K562 (cell line): ENCODE results near the gene RNF212B. TPM values are rescaled to one million over a fixed set of nuclear protein-coding genes. Genes with fewer than 3 reads are reported as not detected.
A peak's percentile ranks its signal among the peaks of the same experiment; 100 is the strongest.

Experiments used
- ATF1 ChIP-seq, 2 experiments: fragments of 450-650 bp in 1 of 2; IDR thresholded peaks; 2 replicates each; pipeline ENCODE4 v1.6.1; 2016; ENCODE audit warnings: missing compliant biosample characterization in 1 of 2, missing genetic modification characterization in 1 of 2
- ATF3 ChIP-seq, 2 experiments: fragments of 450-650 bp in 1 of 2; sonication (generic) in 1 of 2; formaldehyde crosslinking in 1 of 2; IDR thresholded peaks in 1 of 2; conservative IDR thresholded peaks in 1 of 2; 2 replicates each; pipeline versions ENCODE4 v1.6.1 to v1.8.1; 2016 to 2023; ENCODE audit warnings: mild to moderate bottlenecking in 2 of 2, moderate library complexity in 2 of 2, inconsistent platforms in 1 of 2, missing genetic modification reagents in 1 of 2
- JUND ChIP-seq, 2 experiments: IDR thresholded peaks; 2 replicates in 1 of 2; 3 replicates in 1 of 2; pipeline ENCODE4 v1.6.1; 2011; ENCODE audit warnings: borderline replicate concordance in 2 of 2, low read depth in 2 of 2, low read length in 2 of 2, improper control_type of control experiment in 1 of 2, missing biosample characterization in 1 of 2, missing genetic modification characterization in 1 of 2, missing genetic modification reagents in 1 of 2
- KLF16 ChIP-seq: IDR thresholded peaks from 2 replicates; pipeline ENCODE4 v1.6.1; 2016; ENCODE audit warnings: antibody characterized with exemption
- L3MBTL2 ChIP-seq: fragments of 450-650 bp; IDR thresholded peaks from 2 replicates; pipeline ENCODE4 v1.6.1; 2016; ENCODE audit warnings: mild to moderate bottlenecking, moderate library complexity
- MITF ChIP-seq: IDR thresholded peaks from 2 replicates; pipeline ENCODE4 v1.6.1; 2014; ENCODE audit warnings: antibody characterized with exemption
- MYBL2 ChIP-seq, 2 experiments: fragments of 450-650 bp in 1 of 2; sonication (generic) in 1 of 2; formaldehyde crosslinking in 1 of 2; IDR thresholded peaks; 2 replicates each; pipeline versions ENCODE4 v1.6.1 to v1.8.1; 2017 to 2022; ENCODE audit warnings: borderline replicate concordance in 1 of 2, inconsistent platforms in 1 of 2, low read depth in 1 of 2, mild to moderate bottlenecking in 1 of 2, missing genetic modification reagents in 1 of 2, moderate library complexity in 1 of 2
- PRMT5 ChIP-seq: sonication (generic); formaldehyde crosslinking; IDR thresholded peaks from 2 replicates; pipeline ENCODE4 v1.5.0; 2020; ENCODE audit warnings: missing genetic modification reagents
- SRSF1 ChIP-seq: fragments of 200-400 bp; formaldehyde crosslinking; IDR thresholded peaks from 2 replicates; pipeline ENCODE4 v1.6.1; 2017; ENCODE audit warnings: mild to moderate bottlenecking, low read depth, low read length, moderate library complexity
- TAF9B ChIP-seq: fragments of 450-650 bp; IDR thresholded peaks from 2 replicates; pipeline ENCODE4 v1.6.1; 2018; ENCODE audit warnings: mild to moderate bottlenecking; ENCODE audit not compliant: partially characterized antibody
- TCFL5 ChIP-seq: fragments of 250-450 bp; sonication (Bioruptor Pico); conservative IDR thresholded peaks from 2 replicates; pipeline ENCODE4 v1.6.1; 2021; ENCODE audit warnings: mild to moderate bottlenecking, moderate library complexity, matching md5 sums
- ZNF507 ChIP-seq: conservative IDR thresholded peaks from 2 replicates; pipeline ENCODE4 v1.6.1; 2017; ENCODE audit warnings: missing genetic modification characterization, missing compliant biosample characterization
- ZNF561 ChIP-seq: fragments of 450-650 bp; formaldehyde crosslinking; conservative IDR thresholded peaks from 2 replicates; pipeline ENCODE4 v1.4.0; 2020; ENCODE audit warnings: mild to moderate bottlenecking, moderate library complexity
- polyA plus RNA-seq, 8 experiments: library from polyadenylated mRNA; depleted of rRNA in 4 of 8; stranded (reverse) in 5 of 8; unstranded in 3 of 8; fragments of >200 nt; fragmentation: Nextera tagmentation in 2 of 8; fragmentation: Illumina TruSeq in 1 of 8; extraction: Ambion mirVana in 2 of 8; extraction: Trizol in 1 of 8; gene quantifications; 2 replicates each; pipeline versions ENCODE4 v1.2.1 to v1.2.3, GENCODE V29; 2011 to 2014; ENCODE audit warnings: inconsistent platforms in 1 of 8, missing spikeins in 1 of 8
- total RNA-seq, 7 experiments: library from RNA; depleted of rRNA in 6 of 7; stranded (reverse); fragments of >200 nt in 6 of 7; fragmentation: Illumina TruSeq in 2 of 7; extraction: Trizol in 2 of 7; gene quantifications; 2 replicates each; pipeline versions ENCODE4 v1.2.1 to v1.2.3, GENCODE V29; 2011 to 2021; ENCODE audit warnings: low replicate concordance in 1 of 7
- TF ChIP-seq, protein P1 (sequence below), 2 experiments: fragments of 250-450 bp in 1 of 2; fragments of 450-650 bp in 1 of 2; sonication (Bioruptor Pico) in 1 of 2; IDR thresholded peaks; 2 replicates each; pipeline versions ENCODE4 v1.6.1 to v1.8.0; 2016 to 2021; ENCODE audit warnings: mild to moderate bottlenecking in 2 of 2, moderate library complexity in 2 of 2, missing compliant biosample characterization in 1 of 2, missing genetic modification characterization in 1 of 2
- TF ChIP-seq, protein P2 (sequence below): fragments of 250-450 bp; sonication (Bioruptor Pico); IDR thresholded peaks from 2 replicates; pipeline ENCODE4 v1.8.0; 2022; ENCODE audit warnings: inconsistent platforms, mild to moderate bottlenecking, moderate library complexity, borderline replicate concordance
- TF ChIP-seq, protein P3 (sequence below): fragments of 450-650 bp; IDR thresholded peaks from 2 replicates; pipeline ENCODE4 v1.6.1; 2018; ENCODE audit not compliant: partially characterized antibody

RNF212B gene
- total and polyA plus RNA-seq, 9 of the 15 experiments (the other 6 are each of a cell fraction or from before 2014, with no cell fraction given): 0.15 to 0.43 (median 0.27) TPM; not detected in 3

DNA sequence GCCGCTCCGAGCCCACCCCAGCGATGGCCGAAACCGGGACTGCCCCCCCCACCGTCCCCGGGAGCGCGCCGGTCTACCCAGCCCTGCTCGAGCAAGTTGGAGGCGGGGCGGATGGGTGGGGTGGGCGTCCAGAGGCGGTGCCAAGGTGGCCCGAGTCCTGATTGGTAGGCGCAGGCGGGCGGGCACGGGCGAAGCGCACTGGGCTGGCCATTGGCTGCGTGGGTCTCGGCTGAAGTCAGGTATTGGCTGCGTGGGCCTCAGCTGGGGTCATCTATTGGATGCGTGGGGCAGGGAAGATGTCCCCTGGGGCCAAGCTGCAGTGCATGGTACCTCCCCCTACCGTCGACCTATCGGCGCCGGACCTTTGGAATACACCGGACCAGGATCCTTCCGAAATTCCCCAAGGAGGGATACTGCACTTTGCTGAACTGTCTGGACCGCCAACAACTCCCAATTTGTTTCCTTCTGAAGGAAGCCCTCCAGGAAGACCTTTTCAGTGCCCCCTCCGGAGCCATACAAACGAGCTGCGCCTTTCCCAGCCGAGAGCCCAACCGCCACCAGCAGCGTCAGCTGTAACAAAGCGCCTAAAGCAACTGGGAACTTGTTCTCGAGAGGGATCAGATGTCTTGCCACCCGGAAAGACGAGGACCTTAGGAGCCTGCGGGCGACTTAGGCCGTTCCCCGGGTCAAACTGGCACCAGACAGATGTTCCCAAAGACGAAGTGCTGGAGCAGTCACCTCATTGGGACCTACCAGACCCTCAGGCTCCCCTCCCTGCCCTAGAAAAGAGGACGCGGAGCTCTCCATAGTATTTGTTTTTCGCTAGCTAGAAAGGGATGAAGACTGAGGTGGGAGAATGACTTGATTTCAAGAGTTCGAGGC, 48.5 kb downstream of the RNF212B start, which contains the start of gene HOMEZ (continued):
- TF ChIP-seq ATF3 (IDR thresholded peaks at IDR 0.05) (no peak), ATF3 (CRISPR knock-in tag; conservative IDR thresholded peaks at IDR 0.05) (no peak), ATF1 (CRISPR knock-in tag; IDR thresholded peaks at IDR 0.05) (no peak), ATF1 (tag; IDR thresholded peaks at IDR 0.05) (peak; percentile 76), PRMT5 (CRISPR knock-in tag) (no peak), JUND (IDR thresholded peaks at IDR 0.05; ENCODE audit: borderline replicate concordance, low read depth, low read length) (no peak), JUND (tag; IDR thresholded peaks at IDR 0.05; ENCODE audit: borderline replicate concordance, low read depth, low read length) (peak; percentile 39; the same call in 1 of the 3 replicates), MITF (no peak), KLF16 (no peak), SRSF1 (no peak), ZNF507 (tag) (no peak), TCFL5 (CRISPR knock-in tag) (no peak), ZNF561 (CRISPR knock-in tag) (no peak), TAF9B (no peak), MYBL2 (IDR thresholded peaks at IDR 0.05; ENCODE audit: low read depth) (no peak), MYBL2 (CRISPR knock-in tag; IDR thresholded peaks at IDR 0.05; ENCODE audit: borderline replicate concordance) (no peak), L3MBTL2 (peak; percentile 80)
- TF ChIP-seq, protein P1, sequence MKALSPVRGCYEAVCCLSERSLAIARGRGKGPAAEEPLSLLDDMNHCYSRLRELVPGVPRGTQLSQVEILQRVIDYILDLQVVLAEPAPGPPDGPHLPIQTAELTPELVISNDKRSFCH (CRISPR knock-in tag; IDR thresholded peaks at IDR 0.05): no peak
- TF ChIP-seq, protein P1 (tag; IDR thresholded peaks at IDR 0.05): no peak; the same call in 1 of the 2 replicates
- TF ChIP-seq, protein P2, sequence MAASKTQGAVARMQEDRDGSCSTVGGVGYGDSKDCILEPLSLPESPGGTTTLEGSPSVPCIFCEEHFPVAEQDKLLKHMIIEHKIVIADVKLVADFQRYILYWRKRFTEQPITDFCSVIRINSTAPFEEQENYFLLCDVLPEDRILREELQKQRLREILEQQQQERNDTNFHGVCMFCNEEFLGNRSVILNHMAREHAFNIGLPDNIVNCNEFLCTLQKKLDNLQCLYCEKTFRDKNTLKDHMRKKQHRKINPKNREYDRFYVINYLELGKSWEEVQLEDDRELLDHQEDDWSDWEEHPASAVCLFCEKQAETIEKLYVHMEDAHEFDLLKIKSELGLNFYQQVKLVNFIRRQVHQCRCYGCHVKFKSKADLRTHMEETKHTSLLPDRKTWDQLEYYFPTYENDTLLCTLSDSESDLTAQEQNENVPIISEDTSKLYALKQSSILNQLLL: no peak
- TF ChIP-seq, protein P3, sequence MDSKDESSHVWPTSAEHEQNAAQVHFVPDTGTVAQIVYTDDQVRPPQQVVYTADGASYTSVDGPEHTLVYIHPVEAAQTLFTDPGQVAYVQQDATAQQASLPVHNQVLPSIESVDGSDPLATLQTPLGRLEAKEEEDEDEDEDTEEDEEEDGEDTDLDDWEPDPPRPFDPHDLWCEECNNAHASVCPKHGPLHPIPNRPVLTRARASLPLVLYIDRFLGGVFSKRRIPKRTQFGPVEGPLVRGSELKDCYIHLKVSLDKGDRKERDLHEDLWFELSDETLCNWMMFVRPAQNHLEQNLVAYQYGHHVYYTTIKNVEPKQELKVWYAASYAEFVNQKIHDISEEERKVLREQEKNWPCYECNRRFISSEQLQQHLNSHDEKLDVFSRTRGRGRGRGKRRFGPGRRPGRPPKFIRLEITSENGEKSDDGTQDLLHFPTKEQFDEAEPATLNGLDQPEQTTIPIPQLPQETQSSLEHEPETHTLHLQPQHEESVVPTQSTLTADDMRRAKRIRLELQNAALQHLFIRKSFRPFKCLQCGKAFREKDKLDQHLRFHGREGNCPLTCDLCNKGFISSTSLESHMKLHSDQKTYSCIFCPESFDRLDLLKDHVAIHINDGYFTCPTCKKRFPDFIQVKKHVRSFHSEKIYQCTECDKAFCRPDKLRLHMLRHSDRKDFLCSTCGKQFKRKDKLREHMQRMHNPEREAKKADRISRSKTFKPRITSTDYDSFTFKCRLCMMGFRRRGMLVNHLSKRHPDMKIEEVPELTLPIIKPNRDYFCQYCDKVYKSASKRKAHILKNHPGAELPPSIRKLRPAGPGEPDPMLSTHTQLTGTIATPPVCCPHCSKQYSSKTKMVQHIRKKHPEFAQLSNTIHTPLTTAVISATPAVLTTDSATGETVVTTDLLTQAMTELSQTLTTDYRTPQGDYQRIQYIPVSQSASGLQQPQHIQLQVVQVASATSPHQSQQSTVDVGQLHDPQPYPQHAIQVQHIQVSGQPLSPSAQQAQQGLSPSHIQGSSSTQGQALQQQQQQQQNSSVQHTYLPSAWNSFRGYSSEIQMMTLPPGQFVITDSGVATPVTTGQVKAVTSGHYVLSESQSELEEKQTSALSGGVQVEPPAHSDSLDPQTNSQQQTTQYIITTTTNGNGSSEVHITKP: peak; percentile 63
